PC-9 (cell line): ENCODE measurements around the gene ICAM2. TPM values are rescaled to one million over a fixed set of nuclear protein-coding genes. Genes with fewer than 3 reads are reported as not detected.

ENCODE experiments used
- BruUV-seq: library from RNA; stranded (reverse); fragments of 400-500 nt; replicated peaks from 2 replicates; lab custom pipeline; 2021; lab: Mats Ljungman, UMichigan
- CTCF ChIA-PET: fragments of 300-600 bp; sonication (Branson Sonifier 250); formaldehyde crosslinking; loops from one replicate; lab custom pipeline; 2022; ENCODE audit warnings: antibody characterized with exemption; lab: Charles Lee
- POLR2A ChIA-PET: fragments of 300-600 bp; sonication (Branson Sonifier 250); formaldehyde crosslinking; loops from one replicate; lab custom pipeline; 2022; ENCODE audit warnings: antibody characterized with exemption; ENCODE audit not compliant: unreplicated experiment; lab: Charles Lee
- DNase-seq, 2 experiments: peaks; one replicate each; pipeline versions ENCODE4 v3.0.0 to v3.0.0-alpha.2; 2015 to 2022; ENCODE audit warnings: mixed read lengths in 1 of 2
- H2AFZ ChIP-seq: fragments of 200-600 bp; sonication (generic); 2 replicates; pipeline ENCODE4 v1.8.1; 2017; ENCODE audit warnings: antibody characterized with exemption
- H3F3A ChIP-seq: fragments of 200-600 bp; sonication (generic); 2 replicates; pipeline ENCODE4 v1.8.1; 2017; ENCODE audit warnings: antibody characterized with exemption, mild to moderate bottlenecking, low read depth; ENCODE audit not compliant: insufficient read depth
- H3K27ac ChIP-seq: fragments of 200-600 bp; sonication (generic); 2 replicates; pipeline ENCODE4 v1.6.1; 2016; ENCODE audit warnings: mixed run types
- H3K27me3 ChIP-seq: fragments of 200-600 bp; sonication (generic); 2 replicates; pipeline ENCODE4 v1.6.1; 2016; ENCODE audit warnings: low read depth, mixed run types; ENCODE audit not compliant: insufficient read depth
- H3K36me3 ChIP-seq: fragments of 200-600 bp; sonication (generic); 2 replicates; pipeline ENCODE4 v1.6.1; 2016; ENCODE audit warnings: low read depth, mixed run types
- H3K4me1 ChIP-seq: fragments of 200-600 bp; sonication (generic); replicated peaks from 2 replicates; pipeline ENCODE4 v1.6.1; 2016; ENCODE audit warnings: mixed run types; ENCODE audit not compliant: insufficient read depth
- H3K4me2 ChIP-seq: fragments of 200-600 bp; sonication (generic); 2 replicates; pipeline ENCODE4 v1.6.1; 2017; ENCODE audit warnings: mixed run types
- H3K4me3 ChIP-seq: fragments of 200-600 bp; sonication (generic); 2 replicates; pipeline ENCODE4 v1.6.1; 2016; ENCODE audit warnings: mixed run types
- H3K79me2 ChIP-seq: fragments of 200-600 bp; sonication (generic); 2 replicates; pipeline ENCODE4 v1.6.1; 2017; ENCODE audit warnings: low read depth, mixed run types
- H3K9me2 ChIP-seq: fragments of 200-600 bp; sonication (generic); 2 replicates; pipeline ENCODE4 v1.8.1; 2017; ENCODE audit warnings: mild to moderate bottlenecking; ENCODE audit not compliant: insufficient read depth
- H3K9me3 ChIP-seq: fragments of 200-600 bp; sonication (generic); 2 replicates; pipeline ENCODE4 v1.8.1; 2016; ENCODE audit warnings: low read depth; ENCODE audit not compliant: insufficient read depth
- H4K20me1 ChIP-seq: fragments of 200-600 bp; sonication (generic); 2 replicates; pipeline ENCODE4 v1.8.1; 2017; ENCODE audit not compliant: insufficient read depth
- EZH2 ChIP-seq: fragments of 200-600 bp; sonication (generic); IDR thresholded peaks from 2 replicates; pipeline ENCODE4 v1.8.0; 2017; ENCODE audit warnings: antibody characterized with exemption, low read depth
- intact Hi-C: fragments of 100-400 bp; cut with micrococcal nuclease; formaldehyde crosslinking; loops from one replicate; pipeline ENCODE4 v1.10.0; 2022; ENCODE audit not compliant: unreplicated experiment
- total RNA-seq: library from RNA; stranded (reverse); gene quantifications from 2 replicates; pipeline ENCODE4 v1.2.3, GENCODE V29; 2021
- TF ChIP-seq, protein P1 (sequence below): fragments of 200-600 bp; sonication (generic); conservative IDR thresholded peaks from 2 replicates; pipeline ENCODE4 v1.6.1; 2017; ENCODE audit warnings: mixed run types, antibody characterized with exemption, mild to moderate bottlenecking, moderate library complexity

Gene ICAM2
- total RNA-seq, 1 experiment from 2014 or later: 7.8 TPM

DNA sequence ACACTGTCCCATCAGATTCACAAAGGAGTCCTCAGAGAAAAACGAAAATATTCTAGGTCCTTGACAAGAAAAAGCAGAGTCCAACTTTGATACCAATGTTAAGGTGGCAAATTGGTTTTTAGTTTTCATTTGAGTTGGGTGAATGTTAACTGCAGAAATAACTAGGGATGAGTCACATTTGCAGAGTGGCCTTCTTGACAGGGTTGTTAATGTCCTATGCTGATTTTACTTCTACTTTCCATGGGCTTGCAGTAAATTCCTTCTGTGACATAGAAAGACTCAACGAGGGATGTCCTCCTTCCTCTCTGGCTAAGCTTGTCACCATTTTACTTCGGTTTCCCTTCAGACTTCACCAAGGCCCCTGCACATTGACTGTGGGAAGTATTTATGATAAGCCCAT lies 47.2 kb upstream of the ICAM2 start:
- ChIA-PET POLR2A (no interaction called here), CTCF (no interaction called here)
- DNase-seq: no peak
- no TSS peak for BruUV-seq
- no peaks in the 10 kb centered on the region for H3K4me1 ChIP-seq
- H3K36me3 ChIP-seq: peaks cover 48% of the 10 kb centered on the region
- H4K20me1 ChIP-seq: no peaks in the 10 kb centered on the region
- no peak overlapping the region for H3K4me3 ChIP-seq
- no peaks in the 10 kb centered on the region for H3F3A ChIP-seq
- intact Hi-C loops: no loop called here
- no peak overlapping the region for H3K27ac ChIP-seq
- H3K27me3 ChIP-seq: no peaks in the 10 kb centered on the region
- no peaks in the 10 kb centered on the region for H3K79me2 ChIP-seq
- H3K9me3 ChIP-seq: peaks cover 6% of the 10 kb centered on the region
- no peak overlapping the region for H3K4me2 ChIP-seq
- no peak overlapping the region for H2AFZ ChIP-seq
- TF ChIP-seq EZH2: no peak
- TF ChIP-seq, protein P1, sequence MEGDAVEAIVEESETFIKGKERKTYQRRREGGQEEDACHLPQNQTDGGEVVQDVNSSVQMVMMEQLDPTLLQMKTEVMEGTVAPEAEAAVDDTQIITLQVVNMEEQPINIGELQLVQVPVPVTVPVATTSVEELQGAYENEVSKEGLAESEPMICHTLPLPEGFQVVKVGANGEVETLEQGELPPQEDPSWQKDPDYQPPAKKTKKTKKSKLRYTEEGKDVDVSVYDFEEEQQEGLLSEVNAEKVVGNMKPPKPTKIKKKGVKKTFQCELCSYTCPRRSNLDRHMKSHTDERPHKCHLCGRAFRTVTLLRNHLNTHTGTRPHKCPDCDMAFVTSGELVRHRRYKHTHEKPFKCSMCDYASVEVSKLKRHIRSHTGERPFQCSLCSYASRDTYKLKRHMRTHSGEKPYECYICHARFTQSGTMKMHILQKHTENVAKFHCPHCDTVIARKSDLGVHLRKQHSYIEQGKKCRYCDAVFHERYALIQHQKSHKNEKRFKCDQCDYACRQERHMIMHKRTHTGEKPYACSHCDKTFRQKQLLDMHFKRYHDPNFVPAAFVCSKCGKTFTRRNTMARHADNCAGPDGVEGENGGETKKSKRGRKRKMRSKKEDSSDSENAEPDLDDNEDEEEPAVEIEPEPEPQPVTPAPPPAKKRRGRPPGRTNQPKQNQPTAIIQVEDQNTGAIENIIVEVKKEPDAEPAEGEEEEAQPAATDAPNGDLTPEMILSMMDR: no peak
- H3K9me2 ChIP-seq: no peaks in the 10 kb centered on the region

DNA sequence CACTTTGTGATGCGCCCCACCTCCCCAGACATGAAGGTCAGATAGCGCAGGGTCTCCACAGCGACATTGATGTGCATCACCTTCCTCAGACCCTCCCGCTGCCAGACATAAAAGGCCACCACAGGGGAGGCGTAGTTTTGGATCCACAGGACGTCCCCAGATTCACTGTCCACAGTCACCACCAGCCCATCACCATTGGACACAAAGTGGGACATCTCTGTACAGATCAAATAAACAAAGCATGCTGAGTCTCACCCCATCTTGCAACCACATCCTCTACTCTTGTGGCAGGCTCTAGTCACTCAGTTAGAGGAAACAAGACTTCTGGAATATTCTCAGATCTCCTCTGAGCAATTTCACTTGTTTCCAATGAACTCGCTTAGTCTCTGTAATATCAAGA lies 46.3 kb upstream of the ICAM2 start:
- Histone ChIP-seq H3K4me2 (no peak overlapping the region), H2AFZ (no peak overlapping the region), H3F3A (peaks cover 5% of the 10 kb centered on the region; the same call in 1 of the 2 replicates), H3K4me1 (peaks cover 8% of the 10 kb centered on the region), H4K20me1 (no peaks in the 10 kb centered on the region), H3K27me3 (no peaks in the 10 kb centered on the region), H3K9me3 (peaks cover 6% of the 10 kb centered on the region), H3K79me2 (no peaks in the 10 kb centered on the region), H3K27ac (no peak overlapping the region), H3K9me2 (no peaks in the 10 kb centered on the region), H3K4me3 (no peak overlapping the region), H3K36me3 (peaks cover 42% of the 10 kb centered on the region)
- DNase-seq: no peak
- no TSS peak for BruUV-seq
- ChIA-PET POLR2A (no interaction called here), CTCF (interaction anchor here (1.0 kb wide), 1 partner anchor 67 kb away, joined by 3 read pairs; no protein-coding TSS in a partner anchor)
- TF ChIP-seq, protein P1: no peak
- no peak for TF ChIP-seq EZH2
- intact Hi-C loops: no loop called here

DNA sequence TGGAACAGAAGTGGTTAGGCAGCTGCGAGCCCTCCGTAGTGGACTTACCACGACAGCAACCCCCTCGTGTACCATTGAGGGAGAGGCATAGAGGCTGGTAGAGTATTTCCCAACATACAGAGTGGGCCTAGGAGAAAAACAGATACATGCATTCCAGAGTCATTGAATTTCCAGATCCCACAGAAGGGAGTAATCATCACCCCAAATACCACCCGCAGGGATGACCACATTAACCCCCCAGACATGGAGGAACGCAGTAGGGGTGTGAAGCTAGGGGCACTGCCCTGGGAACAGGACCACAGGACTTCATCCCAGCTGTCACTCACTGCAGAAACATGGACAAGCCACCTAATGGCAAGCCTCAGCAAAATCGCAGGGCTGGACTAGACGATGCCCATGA lies 44.7 kb upstream of the ICAM2 start:
- Histone ChIP-seq H3K27ac (no peak overlapping the region), H3K36me3 (peaks cover 36% of the 10 kb centered on the region), H3K4me2 (no peak overlapping the region), H3F3A (peaks cover 16% of the 10 kb centered on the region; the same call in 1 of the 2 replicates), H3K9me2 (no peaks in the 10 kb centered on the region), H3K4me3 (no peak overlapping the region), H3K9me3 (peaks cover 5% of the 10 kb centered on the region), H3K4me1 (peaks cover 21% of the 10 kb centered on the region), H4K20me1 (no peaks in the 10 kb centered on the region), H3K27me3 (no peaks in the 10 kb centered on the region), H2AFZ (no peak overlapping the region), H3K79me2 (no peaks in the 10 kb centered on the region)
- ChIA-PET CTCF (interaction anchor here (1.8 kb wide), 1 partner anchor 68 kb away, joined by 14 read pairs; no protein-coding TSS in a partner anchor), POLR2A (no interaction called here)
- intact Hi-C loops: no loop called here
- BruUV-seq: no TSS peak
- TF ChIP-seq, protein P1: no peak
- DNase-seq: no peak
